Activated naive CD4-positive, alpha-beta T cell treated with anti-CD3 and anti-CD28 coated beads for 36 hours (primary cell): Measurements from ENCODE around the gene BICRA. TPM values are rescaled to one million over a fixed set of nuclear protein-coding genes. Genes with fewer than 3 reads are reported as not detected.
A peak's percentile ranks its signal among the peaks of the same experiment; 100 is the strongest.
"Not testable (repeated sequence)": the region's sequence is repeated elsewhere in the genome, so short reads cannot be mapped to it uniquely, and the experiment has no call there.

Experiments
- CTCF ChIA-PET: fragments of 350-600 bp; sonication (Branson Sonifier 250); formaldehyde crosslinking; loops from one replicate; lab custom pipeline; 2021; ENCODE audit warnings: antibody characterized with exemption; lab: Charles Lee
- DNase-seq: peaks from one replicate; pipeline ENCODE4 v3.0.0-alpha.2; 2020
- H3K27ac Mint-ChIP-seq: one replicate; pipeline ENCODE4 v1.8.0; 2021; ENCODE audit warnings: mild to moderate bottlenecking, mixed read lengths
- H3K27me3 Mint-ChIP-seq: one replicate; pipeline ENCODE4 v1.8.0; 2021; ENCODE audit warnings: low read depth, mixed read lengths
- H3K36me3 Mint-ChIP-seq: one replicate; pipeline ENCODE4 v1.8.0; 2021; ENCODE audit warnings: low read depth, mixed read lengths
- H3K4me1 Mint-ChIP-seq: one replicate; pipeline ENCODE4 v1.8.0; 2021; ENCODE audit warnings: low read depth, mixed read lengths
- H3K4me3 Mint-ChIP-seq: one replicate; pipeline ENCODE4 v1.8.0; 2021; ENCODE audit warnings: mild to moderate bottlenecking, moderate library complexity, mixed read lengths
- H3K9me3 Mint-ChIP-seq: one replicate; pipeline ENCODE4 v1.8.0; 2021; ENCODE audit warnings: mixed read lengths
- intact Hi-C: fragments of 100-400 bp; cut with micrococcal nuclease; formaldehyde crosslinking; loops from one replicate; pipeline ENCODE4 v1.15.1; 2023
- total RNA-seq, 2 experiments: library from RNA; stranded (reverse); gene quantifications; one replicate each; pipeline ENCODE4 v1.2.3, GENCODE V29; 2021

The BICRA gene
- total RNA-seq, 2 experiments from 2014 or later, result 11.2 to 12.5 TPM

DNA sequence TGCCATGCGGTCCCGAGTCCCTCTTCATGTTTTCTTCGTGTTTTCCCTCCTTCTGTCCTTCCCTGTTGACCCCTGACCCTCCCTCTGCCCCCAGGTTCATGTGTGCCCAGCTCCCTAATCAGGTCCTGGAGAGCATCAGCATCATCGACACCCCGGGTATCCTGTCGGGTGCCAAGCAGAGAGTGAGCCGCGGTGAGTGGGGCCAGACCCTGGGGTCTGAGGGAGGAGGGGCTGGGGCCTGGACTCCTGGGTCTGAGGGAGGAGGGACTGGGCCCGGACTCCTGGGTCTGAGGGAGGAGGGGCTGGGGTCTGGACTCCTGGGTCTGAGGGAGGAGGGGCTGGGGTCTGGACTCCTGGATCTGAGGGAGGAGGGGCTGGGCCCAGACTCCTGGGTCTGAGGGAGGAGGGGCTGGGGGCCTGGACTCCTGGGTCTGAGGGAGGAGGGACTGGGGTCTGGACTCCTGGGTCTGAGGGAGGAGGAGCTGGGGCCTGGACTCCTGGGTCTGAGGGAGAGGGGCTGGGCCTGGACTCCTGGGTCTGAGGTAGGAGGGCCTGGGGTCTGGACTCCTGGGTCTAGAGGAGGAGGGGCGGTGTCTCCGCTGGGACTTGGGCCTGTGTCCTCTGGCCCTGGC lies 109.6 kb downstream of the BICRA start:
- H3K27ac Mint-ChIP-seq, H3K4me1 Mint-ChIP-seq, H3K9me3 Mint-ChIP-seq, DNase-seq, H3K36me3 Mint-ChIP-seq, intact Hi-C loops, H3K4me3 Mint-ChIP-seq: not testable (repeated sequence)
- CTCF ChIA-PET, result interaction anchor here (1.4 kb wide), 1 partner anchor 11 kb away, joined by 5 read pairs; no protein-coding TSS in a partner anchor
- H3K27me3 Mint-ChIP-seq, result peaks cover 30% of the 10 kb centered on the region

GRCh38 chr19:47719047-47719859 lies 110.3 kb downstream of the BICRA start:
- Mint-ChIP-seq H3K4me3 (no peak overlapping the region), H3K9me3 (no peaks in the 10 kb centered on the region), H3K4me1 (peaks cover 2% of the 10 kb centered on the region), H3K27ac (no peak overlapping the region), H3K36me3 (no peaks in the 10 kb centered on the region), H3K27me3 (peaks cover 22% of the 10 kb centered on the region)
- intact Hi-C loops, result no loop called here
- DNase-seq, result no peak
- CTCF ChIA-PET, result interaction anchor here (1.4 kb wide), 1 partner anchor 11 kb away, joined by 5 read pairs; no protein-coding TSS in a partner anchor

GRCh38 chr19:47720669-47721422 lies 111.9 kb downstream of the BICRA start:
- peaks cover 11% of the 10 kb centered on the region for H3K27me3 Mint-ChIP-seq
- no peaks in the 10 kb centered on the region for H3K9me3 Mint-ChIP-seq
- no peaks in the 10 kb centered on the region for H3K36me3 Mint-ChIP-seq
- no peak for DNase-seq
- H3K4me3 Mint-ChIP-seq, result no peak overlapping the region
- CTCF ChIA-PET, result no interaction called here
- intact Hi-C loops, result no loop called here
- H3K27ac Mint-ChIP-seq, result no peak overlapping the region
- H3K4me1 Mint-ChIP-seq, result peaks cover 2% of the 10 kb centered on the region

DNA sequence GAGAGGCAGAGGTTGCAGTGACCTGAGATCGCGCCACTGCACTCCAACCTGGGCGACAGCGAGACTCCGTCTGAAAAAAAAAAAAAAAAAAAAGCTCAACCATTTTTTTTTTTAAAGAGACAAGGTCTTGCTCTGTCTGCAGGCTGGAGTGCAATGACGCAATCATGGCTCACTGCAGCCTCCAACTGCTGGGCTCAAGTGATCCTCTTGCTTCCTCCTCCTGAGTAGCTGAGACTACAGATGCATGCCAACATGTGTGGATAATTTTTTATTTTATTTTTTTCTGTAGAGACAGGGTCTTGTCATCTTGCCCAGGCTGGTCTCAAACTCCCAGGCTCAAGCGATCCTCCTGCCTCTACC lies 114.6 kb downstream of the BICRA start:
- CTCF ChIA-PET, result interaction anchor here (1.1 to 3.9 kb wide), 6 partner anchors 9 to 21 kb away, joined by 3 to 25 read pairs (median 7); partner anchors contain the start of gene EHD2
- Mint-ChIP-seq H3K4me3 (peak overlapping the region; percentile 53), H3K9me3 (no peaks in the 10 kb centered on the region), H3K27ac (peak overlapping the region; percentile 82), H3K4me1 (peaks cover 5% of the 10 kb centered on the region), H3K27me3 (peaks cover 9% of the 10 kb centered on the region), H3K36me3 (no peaks in the 10 kb centered on the region)
- intact Hi-C loops, result loop anchor here (1.0 kb wide), 1 partner anchor 20 kb away; no protein-coding TSS in a partner anchor
- peak; percentile 73 for DNase-seq

DNA sequence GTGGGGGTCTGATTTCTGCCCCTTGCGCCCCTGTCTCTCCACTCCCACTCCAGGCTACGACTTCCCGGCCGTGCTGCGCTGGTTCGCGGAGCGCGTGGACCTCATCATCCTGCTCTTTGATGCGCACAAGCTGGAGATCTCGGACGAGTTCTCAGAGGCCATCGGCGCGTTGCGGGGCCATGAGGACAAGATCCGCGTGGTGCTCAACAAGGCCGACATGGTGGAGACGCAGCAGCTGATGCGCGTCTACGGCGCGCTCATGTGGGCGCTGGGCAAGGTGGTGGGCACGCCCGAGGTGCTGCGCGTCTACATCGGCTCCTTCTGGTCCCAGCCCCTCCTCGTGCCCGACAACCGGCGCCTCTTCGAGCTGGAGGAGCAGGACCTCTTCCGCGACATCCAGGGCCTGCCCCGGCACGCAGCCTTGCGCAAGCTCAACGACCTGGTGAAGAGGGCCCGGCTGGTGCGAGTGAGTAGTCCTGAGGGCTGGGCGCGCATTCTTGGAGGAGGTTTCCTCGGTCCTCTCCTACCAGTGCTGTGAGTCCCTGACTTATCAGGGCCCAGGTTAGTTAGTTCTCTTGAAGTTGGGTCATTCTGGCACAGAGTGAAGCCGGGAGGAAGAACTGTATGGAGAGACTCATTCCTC lies 116.9 kb downstream of the BICRA start:
- Mint-ChIP-seq H3K27ac (no peak overlapping the region), H3K27me3 (peaks cover 15% of the 10 kb centered on the region), H3K4me1 (peaks cover 16% of the 10 kb centered on the region), H3K36me3 (no peaks in the 10 kb centered on the region), H3K4me3 (no peak overlapping the region), H3K9me3 (no peaks in the 10 kb centered on the region)
- intact Hi-C loops, result no loop called here
- no peak for DNase-seq
- CTCF ChIA-PET, result interaction anchor here (3.9 kb wide), 1 partner anchor 13 kb away, joined by 25 read pairs; the partner anchor contains the start of gene EHD2

DNA sequence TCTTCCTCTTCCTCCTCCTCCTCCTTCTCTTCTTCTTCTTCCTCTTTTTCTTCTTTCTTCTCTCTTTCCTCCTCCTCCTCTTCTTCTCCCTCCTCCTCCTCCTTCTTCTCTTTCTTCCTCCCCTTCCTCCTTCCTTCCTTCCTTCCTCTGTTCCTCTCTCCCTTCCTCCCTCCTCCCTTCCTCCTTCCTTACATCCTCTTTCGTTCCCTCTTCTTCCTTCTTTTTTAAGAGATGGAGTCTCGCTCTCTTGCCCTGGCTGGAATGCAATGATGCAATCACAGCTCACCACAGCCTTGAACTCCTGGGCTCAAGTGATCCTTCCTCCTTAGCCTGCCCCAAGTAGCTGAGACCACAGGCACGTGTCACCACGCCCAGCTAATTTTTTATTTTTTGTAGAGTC lies 117.5 kb downstream of the BICRA start:
- Mint-ChIP-seq H3K4me3 (no peak overlapping the region), H3K4me1 (peaks cover 16% of the 10 kb centered on the region), H3K9me3 (no peaks in the 10 kb centered on the region), H3K27me3 (peaks cover 17% of the 10 kb centered on the region), H3K36me3 (no peaks in the 10 kb centered on the region), H3K27ac (no peak overlapping the region)
- intact Hi-C loops, result no loop called here
- CTCF ChIA-PET, result interaction anchor here (0.5 kb wide), 1 partner anchor 1055 kb away, joined by 4 read pairs; no protein-coding TSS in a partner anchor
- no peak for DNase-seq

DNA sequence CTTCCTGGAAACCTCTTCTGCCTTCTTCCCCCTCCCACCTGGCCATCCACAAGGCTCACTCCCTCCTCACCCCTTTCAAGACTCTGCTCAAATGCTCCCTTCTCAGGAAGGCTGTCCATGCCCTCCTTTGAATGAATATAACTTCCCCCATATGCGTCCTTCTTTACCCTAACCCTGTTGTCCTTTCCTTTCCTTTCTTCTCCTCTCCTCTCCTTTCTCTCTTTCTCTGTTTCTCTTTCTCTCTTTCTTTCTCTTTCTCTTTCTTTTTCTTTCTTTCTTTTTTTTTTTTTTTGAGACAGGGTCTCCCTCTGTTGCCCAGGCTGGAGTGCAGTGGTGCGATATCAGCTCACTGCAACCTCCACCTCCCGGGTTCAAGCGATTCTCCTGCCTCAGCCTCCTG lies 119.4 kb downstream of the BICRA start:
- Mint-ChIP-seq H3K27me3 (peaks cover 15% of the 10 kb centered on the region), H3K4me1 (peaks cover 16% of the 10 kb centered on the region)
- H3K4me3 Mint-ChIP-seq, H3K27ac Mint-ChIP-seq, intact Hi-C loops, H3K9me3 Mint-ChIP-seq, DNase-seq, H3K36me3 Mint-ChIP-seq: not testable (repeated sequence)
- CTCF ChIA-PET, result interaction anchor here (0.7 kb wide), 1 partner anchor 43 kb away, joined by 3 read pairs; no protein-coding TSS in a partner anchor

DNA sequence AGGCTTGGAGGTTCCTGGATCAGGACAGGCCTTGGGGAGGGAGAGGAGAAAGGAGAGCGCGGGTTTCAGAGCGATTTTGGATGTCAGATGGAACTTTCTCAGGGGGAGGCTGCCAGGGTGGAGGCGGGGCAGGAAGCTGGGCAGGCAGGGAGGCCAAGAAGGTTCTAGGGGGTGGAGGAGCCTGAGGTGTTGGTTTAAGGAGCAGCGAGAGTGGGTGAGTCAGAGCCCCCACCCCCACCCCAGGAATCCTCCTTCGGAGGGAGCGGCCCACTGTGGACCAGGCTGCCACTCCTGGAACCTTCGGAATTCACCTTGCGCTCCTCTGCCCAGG lies 120.5 kb downstream of the BICRA start:
- Mint-ChIP-seq H3K27ac (peak overlapping the region; percentile 59), H3K9me3 (no peaks in the 10 kb centered on the region), H3K4me1 (peaks cover 14% of the 10 kb centered on the region), H3K4me3 (peak overlapping the region; percentile 75), H3K36me3 (no peaks in the 10 kb centered on the region), H3K27me3 (peaks cover 15% of the 10 kb centered on the region)
- CTCF ChIA-PET, result interaction anchor here (0.6 kb wide), 1 partner anchor 17 kb away, joined by 3 read pairs; no protein-coding TSS in a partner anchor
- DNase-seq, result peak; percentile 74
- intact Hi-C loops, result loop anchor here (1.0 kb wide), 1 partner anchor 14 kb away; no protein-coding TSS in a partner anchor

DNA sequence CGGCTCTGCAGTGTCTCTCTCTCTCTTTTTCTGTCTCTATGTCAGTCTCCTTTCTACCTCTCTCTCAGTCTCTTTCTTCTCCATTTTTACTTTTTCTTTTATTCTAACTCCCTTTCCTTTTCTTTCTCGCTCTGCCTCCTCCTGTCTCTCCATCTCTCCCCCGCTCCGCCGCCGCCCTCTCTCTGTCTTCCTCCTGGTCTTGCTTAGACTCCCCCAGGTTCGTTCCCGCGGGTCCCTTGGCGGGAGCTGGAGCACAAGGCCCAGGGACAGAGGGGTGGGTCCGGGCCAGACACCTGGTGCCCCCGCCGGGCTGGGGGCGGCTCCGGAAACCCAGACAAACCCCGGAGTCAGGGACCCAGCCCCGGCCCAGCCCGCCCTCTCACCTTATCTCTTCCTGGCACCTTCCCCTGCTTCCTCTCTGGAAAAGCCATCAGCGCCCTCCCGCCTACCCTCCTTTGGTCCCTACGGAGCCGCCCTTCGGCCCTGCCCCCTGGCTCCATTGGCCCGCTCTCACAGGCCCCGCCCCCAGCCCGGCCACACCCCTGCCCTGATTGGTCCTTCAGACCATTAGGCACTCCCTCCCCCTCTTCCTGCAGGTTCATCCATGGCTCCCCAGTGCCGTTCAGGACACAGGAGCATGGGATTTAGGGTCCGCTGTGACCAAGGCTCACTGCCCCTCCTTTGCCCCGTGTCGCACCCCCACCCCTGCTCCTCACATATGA lies 121.0 kb downstream of the BICRA start:
- intact Hi-C loops, result loop anchor here (1.0 kb wide), 1 partner anchor 13 kb away; no protein-coding TSS in a partner anchor
- Mint-ChIP-seq H3K9me3 (no peaks in the 10 kb centered on the region), H3K27ac (peak overlapping the region; percentile 59), H3K4me3 (peak overlapping the region; percentile 75), H3K4me1 (peaks cover 14% of the 10 kb centered on the region), H3K36me3 (no peaks in the 10 kb centered on the region), H3K27me3 (peaks cover 15% of the 10 kb centered on the region)
- peak; percentile 76 for DNase-seq
- CTCF ChIA-PET, result interaction anchor here (0.6 kb wide), 2 partner anchors 371 to 488 kb away, joined by 3 read pairs; no protein-coding TSS in a partner anchor

- no peak for DNase-seq
- CTCF ChIA-PET, result interaction anchor here (0.6 kb wide), 2 partner anchors 371 to 487 kb away, joined by 3 read pairs; no protein-coding TSS in a partner anchor
- intact Hi-C loops, result no loop called here
- peaks cover 15% of the 10 kb centered on the region for H3K27me3 Mint-ChIP-seq
- H3K4me1 Mint-ChIP-seq, result peaks cover 14% of the 10 kb centered on the region
- H3K9me3 Mint-ChIP-seq, result no peaks in the 10 kb centered on the region
- H3K27ac Mint-ChIP-seq, result no peak overlapping the region
- H3K4me3 Mint-ChIP-seq, result peak overlapping the region; percentile 75
- H3K36me3 Mint-ChIP-seq, result no peaks in the 10 kb centered on the region
Measured at GRCh38 chr19:47730521-47730889, 121.6 kb downstream of the BICRA start.

DNA sequence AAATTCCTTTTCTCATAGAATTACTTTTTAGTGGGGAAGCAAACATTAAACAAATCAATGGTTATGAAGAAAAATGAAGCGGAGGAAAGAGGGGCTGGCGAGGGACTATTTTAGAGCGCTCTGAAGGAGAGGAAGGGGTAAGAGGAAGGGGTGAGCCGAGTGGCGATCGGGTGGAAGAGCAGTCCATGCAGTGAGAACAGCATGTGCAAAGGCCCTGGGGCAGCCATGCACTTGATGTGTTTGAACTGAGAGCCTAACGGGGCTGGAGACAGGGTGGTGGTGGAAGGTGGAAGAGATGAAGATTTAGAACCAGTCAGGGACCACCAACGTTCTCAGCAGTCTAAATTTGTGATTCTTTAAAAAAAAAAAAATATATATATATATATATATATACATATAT lies 122.0 kb downstream of the BICRA start:
- H3K27me3 Mint-ChIP-seq, result peaks cover 15% of the 10 kb centered on the region
- H3K27ac Mint-ChIP-seq, result no peak overlapping the region
- intact Hi-C loops, result no loop called here
- peaks cover 14% of the 10 kb centered on the region for H3K4me1 Mint-ChIP-seq
- no peak for DNase-seq
- H3K4me3 Mint-ChIP-seq, result no peak overlapping the region
- no peaks in the 10 kb centered on the region for H3K36me3 Mint-ChIP-seq
- CTCF ChIA-PET, result no interaction called here
- H3K9me3 Mint-ChIP-seq, result no peaks in the 10 kb centered on the region
